Measurements from ENCODE around the gene SIGLEC7. TPM values are rescaled to one million over a fixed set of nuclear protein-coding genes. Genes with fewer than 3 reads are reported as not detected.

Gene SIGLEC7
- total and polyA plus RNA-seq, 2 donors from 2014 or later, result 1.2 to 4.0 TPM

DNA sequence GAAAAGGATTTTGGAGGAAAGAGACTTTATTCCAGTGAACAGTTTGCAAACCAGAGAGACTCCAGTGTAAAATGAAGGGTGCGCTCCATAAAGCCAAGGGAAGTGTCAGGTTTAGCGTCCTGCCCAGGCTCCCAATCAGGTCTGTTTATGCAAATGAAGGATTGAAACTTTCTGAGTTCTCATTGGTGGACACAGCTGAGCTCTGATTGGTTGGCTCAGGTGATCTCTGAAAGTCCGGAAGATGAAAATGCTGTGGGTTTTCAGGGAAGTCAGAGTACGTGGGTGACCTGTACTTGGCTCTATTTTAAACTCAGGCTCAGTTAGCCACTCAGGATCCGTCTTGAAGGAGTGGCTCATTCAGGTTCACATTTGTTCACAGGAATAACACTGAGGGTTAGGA, 54.1 kb downstream of the SIGLEC7 start:
- Histone ChIP-seq H3K9me3 (ENCODE audit: control insufficient read depth in 2 of 3, insufficient read depth in 1 of 3, low read length in 3 of 3) (no peaks in the 10 kb centered on the region), H3K27me3 (ENCODE audit: control insufficient read depth, insufficient read depth, low read length) (no peaks in the 10 kb centered on the region), H3K27ac (ENCODE audit: low read depth in 2 of 2, low read length in 2 of 2) (no peak overlapping the region)

DNA sequence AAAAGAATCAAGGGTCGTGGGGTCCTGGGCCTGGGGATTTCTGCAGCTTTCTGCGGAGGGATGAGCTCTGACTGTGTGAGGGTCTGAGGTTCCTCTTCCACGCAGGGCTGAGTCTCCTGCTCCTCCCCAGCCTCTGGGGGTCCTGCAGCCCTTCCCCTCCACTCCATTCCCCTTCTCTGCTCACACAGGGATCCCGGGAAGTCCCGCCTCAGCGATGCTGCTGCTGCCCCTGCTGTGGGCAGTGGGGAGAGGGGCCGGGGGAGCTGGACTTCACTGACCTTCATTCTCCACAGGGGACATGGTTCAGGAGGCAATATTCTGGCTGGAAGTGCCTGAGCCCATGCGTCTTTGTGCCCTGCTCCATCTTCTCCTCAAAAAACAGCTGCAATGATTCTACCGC, 56.5 kb downstream of the SIGLEC7 start:
- FAIRE-seq (no peak), DNase-seq (no peak)
- Histone ChIP-seq H3K4me1 (ENCODE audit: control insufficient read depth in 2 of 3, insufficient read depth in 2 of 3, low read depth in 1 of 3, low read length in 3 of 3) (no peaks in the 10 kb centered on the region), H3K27ac (ENCODE audit: low read depth in 2 of 2, low read length in 2 of 2) (no peak overlapping the region), H3K27me3 (ENCODE audit: control insufficient read depth, insufficient read depth, low read length) (no peaks in the 10 kb centered on the region), H3K4me3 (ENCODE audit: low read length in 3 of 3) (no peak overlapping the region), H3K36me3 (ENCODE audit: control insufficient read depth in 2 of 3, insufficient read depth in 3 of 3, low read length in 3 of 3) (no peaks in the 10 kb centered on the region), H3K9me3 (ENCODE audit: control insufficient read depth in 2 of 3, insufficient read depth in 1 of 3, low read length in 3 of 3) (no peaks in the 10 kb centered on the region), H3K9ac (ENCODE audit: low read length in 3 of 3) (no peak overlapping the region)
- intact Hi-C loops (cut with DNase I), result no loop called here
- TF ChIP-seq, protein P1, sequence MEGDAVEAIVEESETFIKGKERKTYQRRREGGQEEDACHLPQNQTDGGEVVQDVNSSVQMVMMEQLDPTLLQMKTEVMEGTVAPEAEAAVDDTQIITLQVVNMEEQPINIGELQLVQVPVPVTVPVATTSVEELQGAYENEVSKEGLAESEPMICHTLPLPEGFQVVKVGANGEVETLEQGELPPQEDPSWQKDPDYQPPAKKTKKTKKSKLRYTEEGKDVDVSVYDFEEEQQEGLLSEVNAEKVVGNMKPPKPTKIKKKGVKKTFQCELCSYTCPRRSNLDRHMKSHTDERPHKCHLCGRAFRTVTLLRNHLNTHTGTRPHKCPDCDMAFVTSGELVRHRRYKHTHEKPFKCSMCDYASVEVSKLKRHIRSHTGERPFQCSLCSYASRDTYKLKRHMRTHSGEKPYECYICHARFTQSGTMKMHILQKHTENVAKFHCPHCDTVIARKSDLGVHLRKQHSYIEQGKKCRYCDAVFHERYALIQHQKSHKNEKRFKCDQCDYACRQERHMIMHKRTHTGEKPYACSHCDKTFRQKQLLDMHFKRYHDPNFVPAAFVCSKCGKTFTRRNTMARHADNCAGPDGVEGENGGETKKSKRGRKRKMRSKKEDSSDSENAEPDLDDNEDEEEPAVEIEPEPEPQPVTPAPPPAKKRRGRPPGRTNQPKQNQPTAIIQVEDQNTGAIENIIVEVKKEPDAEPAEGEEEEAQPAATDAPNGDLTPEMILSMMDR (IDR thresholded peaks at IDR 0.05; ENCODE audit: borderline replicate concordance, extremely low read depth, insufficient read depth), result no peak

More for the DNA sequence above, 54.1 kb downstream of the SIGLEC7 start:
- no peaks in the 10 kb centered on the region for H3K4me1 ChIP-seq (ENCODE audit: control insufficient read depth in 2 of 3, insufficient read depth in 2 of 3, low read depth in 1 of 3, low read length in 3 of 3)
- intact Hi-C loops (cut with DNase I), result no loop called here
- TF ChIP-seq, protein P1 (IDR thresholded peaks at IDR 0.05; ENCODE audit: borderline replicate concordance, extremely low read depth, insufficient read depth), result no peak
- FAIRE-seq, result no peak
- DNase-seq, result no peak
- no peaks in the 10 kb centered on the region for H3K36me3 ChIP-seq (ENCODE audit: control insufficient read depth in 2 of 3, insufficient read depth in 3 of 3, low read length in 3 of 3)
- H3K9ac ChIP-seq (ENCODE audit: low read length in 3 of 3), result no peak overlapping the region
- H3K4me3 ChIP-seq (ENCODE audit: low read length in 3 of 3), result no peak overlapping the region

DNA sequence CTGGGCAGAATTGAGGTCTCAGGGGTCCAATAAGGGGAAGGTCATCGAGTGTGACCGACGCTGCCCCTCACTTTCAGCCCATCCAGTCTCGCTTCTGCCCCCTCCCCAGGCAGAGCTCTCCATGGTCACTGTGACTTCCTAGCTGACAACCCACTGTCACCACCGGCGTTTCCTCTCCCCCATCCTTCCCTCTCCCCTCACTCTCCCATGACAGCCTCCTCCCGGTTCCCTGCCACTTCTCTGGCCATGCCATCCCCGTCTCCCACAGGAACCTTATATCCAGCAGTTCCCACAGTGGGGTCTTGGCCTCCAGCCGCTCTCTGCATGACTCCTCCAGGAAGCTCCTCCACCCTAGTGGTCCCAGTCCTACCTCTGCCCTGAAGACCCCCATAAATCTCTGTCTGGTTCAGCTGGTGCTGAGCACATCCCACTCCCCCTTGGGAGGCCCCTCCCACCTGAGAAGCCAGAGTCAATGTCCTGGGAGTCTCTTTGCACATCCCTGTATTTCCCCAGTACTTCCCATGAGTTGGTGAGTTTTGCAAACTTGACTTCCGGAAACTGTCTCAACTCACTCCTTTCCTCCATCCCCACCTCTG, 58.1 kb downstream of the SIGLEC7 start:
- Histone ChIP-seq H3K27ac (ENCODE audit: low read depth in 2 of 2, low read length in 2 of 2) (no peak overlapping the region), H3K4me1 (ENCODE audit: control insufficient read depth in 2 of 3, insufficient read depth in 2 of 3, low read depth in 1 of 3, low read length in 3 of 3) (no peaks in the 10 kb centered on the region), H3K9me3 (ENCODE audit: control insufficient read depth in 2 of 3, insufficient read depth in 1 of 3, low read length in 3 of 3) (no peaks in the 10 kb centered on the region), H3K27me3 (ENCODE audit: control insufficient read depth, insufficient read depth, low read length) (no peaks in the 10 kb centered on the region), H3K4me3 (ENCODE audit: low read length in 3 of 3) (no peak overlapping the region), H3K9ac (ENCODE audit: low read length in 3 of 3) (no peak overlapping the region), H3K36me3 (ENCODE audit: control insufficient read depth in 2 of 3, insufficient read depth in 3 of 3, low read length in 3 of 3) (no peaks in the 10 kb centered on the region)
- FAIRE-seq (no peak), DNase-seq (peak in 4 of 5 donors; percentile 57 to 69 (median 63))
- intact Hi-C loops (cut with DNase I), result no loop called here
- TF ChIP-seq, protein P1 (IDR thresholded peaks at IDR 0.05; ENCODE audit: borderline replicate concordance, extremely low read depth, insufficient read depth), result no peak

DNA sequence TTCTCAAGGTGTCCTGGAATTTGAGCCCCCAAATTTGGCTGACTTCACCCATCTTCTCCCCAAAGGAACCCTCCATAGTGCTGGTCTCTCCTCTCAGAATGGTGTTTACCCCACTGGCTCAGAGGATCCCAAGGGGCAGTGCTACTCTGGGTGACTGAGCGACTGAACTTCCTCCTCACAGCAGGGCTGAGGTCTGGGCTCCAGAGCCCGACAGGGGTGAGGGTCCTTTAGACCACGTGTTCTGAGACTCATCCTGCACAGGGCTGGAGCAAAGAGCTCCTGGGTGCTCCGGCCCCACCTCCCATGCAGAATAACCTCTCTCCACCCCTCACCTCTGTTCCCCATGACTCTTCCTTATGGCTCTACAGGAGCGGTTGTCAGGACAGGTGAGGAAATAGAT, 59.6 kb downstream of the SIGLEC7 start:
- no peaks in the 10 kb centered on the region for H3K9me3 ChIP-seq (ENCODE audit: control insufficient read depth in 2 of 3, insufficient read depth in 1 of 3, low read length in 3 of 3)
- TF ChIP-seq, protein P1 (IDR thresholded peaks at IDR 0.05; ENCODE audit: borderline replicate concordance, extremely low read depth, insufficient read depth), result no peak
- no peaks in the 10 kb centered on the region for H3K36me3 ChIP-seq (ENCODE audit: control insufficient read depth in 2 of 3, insufficient read depth in 3 of 3, low read length in 3 of 3)
- DNase-seq, result no peak
- H3K4me1 ChIP-seq (ENCODE audit: control insufficient read depth in 2 of 3, insufficient read depth in 2 of 3, low read depth in 1 of 3, low read length in 3 of 3), result no peaks in the 10 kb centered on the region
- no peak overlapping the region for H3K4me3 ChIP-seq (ENCODE audit: low read length in 3 of 3)
- FAIRE-seq, result no peak
- no peak overlapping the region for H3K9ac ChIP-seq (ENCODE audit: low read length in 3 of 3)
- intact Hi-C loops (cut with DNase I), result no loop called here
- no peak overlapping the region for H3K27ac ChIP-seq (ENCODE audit: low read depth in 2 of 2, low read length in 2 of 2)
- no peaks in the 10 kb centered on the region for H3K27me3 ChIP-seq (ENCODE audit: control insufficient read depth, insufficient read depth, low read length)
